ENCODE results near the gene EML4. TPM values are rescaled to one million over a fixed set of nuclear protein-coding genes. Genes with fewer than 3 reads are reported as not detected.

Gene EML4
- total RNA-seq, 1 donor = 88.1 TPM

DNA sequence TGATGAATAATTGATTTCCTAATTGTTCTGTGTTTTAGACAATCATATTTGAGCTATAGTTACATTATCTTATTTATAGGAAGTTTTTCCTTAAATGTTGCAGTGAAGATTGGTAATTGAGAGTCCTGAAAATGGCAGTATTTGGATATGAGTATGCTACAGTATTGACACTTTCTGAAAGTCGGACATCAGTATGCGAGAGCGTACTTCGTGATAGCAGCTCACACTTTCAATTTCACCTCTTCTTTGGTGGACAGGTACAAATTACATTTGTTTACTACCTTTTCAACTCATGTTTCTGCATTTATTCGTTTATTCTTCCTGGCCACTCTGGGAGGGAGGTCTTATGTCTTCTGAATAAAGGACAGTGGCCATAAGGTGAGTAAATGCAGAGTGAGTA is 38.7 kb downstream of the EML4 start:
- no peak overlapping the region for H3K4me3 ChIP-seq (ENCODE audit: low read depth, low read length)
- TF ChIP-seq CTCF (IDR thresholded peaks at IDR 0.05; ENCODE audit: insufficient read depth, low read depth, low read length) = no peak
- DNase-seq (ENCODE audit: low read depth) = no peak

- H3K4me3 ChIP-seq (ENCODE audit: low read depth, low read length) = no peak overlapping the region
- no peak for TF ChIP-seq CTCF (IDR thresholded peaks at IDR 0.05; ENCODE audit: insufficient read depth, low read depth, low read length)
- DNase-seq (ENCODE audit: low read depth) = no peak
Observed at GRCh38 chr2:42210203-42210602, 41.0 kb downstream of the EML4 start.

- H3K4me3 ChIP-seq (ENCODE audit: low read depth, low read length) = no peak overlapping the region
- no peak for DNase-seq (ENCODE audit: low read depth)
- no peak for TF ChIP-seq CTCF (IDR thresholded peaks at IDR 0.05; ENCODE audit: insufficient read depth, low read depth, low read length)
Observed at GRCh38 chr2:42211291-42211690, 42.1 kb downstream of the EML4 start.

DNA sequence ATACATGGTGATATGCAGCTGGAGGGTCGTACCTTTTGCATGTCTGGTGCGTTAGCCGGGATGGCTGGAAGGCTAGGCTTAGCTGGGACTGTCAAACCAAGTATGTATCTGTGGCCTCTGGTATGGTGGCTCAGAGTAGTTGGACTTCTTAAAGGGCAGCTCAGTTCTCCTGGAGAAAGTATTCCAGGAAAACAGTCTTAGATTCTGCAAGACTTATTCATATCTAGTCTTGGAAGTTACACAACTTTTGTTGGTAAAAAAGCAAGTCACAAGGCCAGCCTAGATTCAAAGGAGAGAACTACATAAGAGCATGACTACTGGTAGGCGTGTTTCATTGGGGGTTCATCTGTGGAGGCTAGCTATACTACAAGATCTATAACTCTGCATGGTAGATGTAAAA is 45.5 kb downstream of the EML4 start:
- DNase-seq (ENCODE audit: low read depth) = peak; percentile 68
- TF ChIP-seq CTCF (IDR thresholded peaks at IDR 0.05; ENCODE audit: insufficient read depth, low read depth, low read length) = no peak

GRCh38 chr2:42216694-42217093 is 47.5 kb downstream of the EML4 start:
- no peak overlapping the region for H3K4me3 ChIP-seq (ENCODE audit: low read depth, low read length)
- DNase-seq (ENCODE audit: low read depth) = peak; percentile 85
- no peak for TF ChIP-seq CTCF (IDR thresholded peaks at IDR 0.05; ENCODE audit: insufficient read depth, low read depth, low read length)

More for the DNA sequence above, 45.5 kb downstream of the EML4 start:
- H3K4me3 ChIP-seq (ENCODE audit: low read depth, low read length) = no peak overlapping the region

GRCh38 chr2:42217307-42217706 is 48.2 kb downstream of the EML4 start:
- H3K4me3 ChIP-seq (ENCODE audit: low read depth, low read length) = no peak overlapping the region
- no peak for DNase-seq (ENCODE audit: low read depth)
- TF ChIP-seq CTCF (IDR thresholded peaks at IDR 0.05; ENCODE audit: insufficient read depth, low read depth, low read length) = no peak

DNA sequence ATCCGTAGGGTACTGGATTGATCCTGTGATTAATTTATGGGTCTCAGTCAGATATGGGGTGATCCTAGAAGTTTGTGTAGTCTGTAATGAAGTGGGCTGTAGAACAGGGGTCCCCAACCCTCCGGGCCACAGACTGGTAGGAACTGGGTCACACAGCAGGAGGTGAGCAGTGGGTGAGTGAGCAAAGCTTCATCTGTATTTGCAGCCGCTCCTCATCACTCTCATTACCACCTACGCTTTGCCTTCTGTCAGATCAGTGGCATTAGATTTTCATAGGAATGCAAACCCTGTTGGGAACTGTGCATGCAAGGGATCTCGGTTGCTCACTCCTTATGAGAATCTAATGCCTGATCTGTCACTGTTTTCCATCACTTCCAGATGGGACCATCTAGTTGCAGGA is 48.8 kb downstream of the EML4 start:
- no peak for TF ChIP-seq CTCF (IDR thresholded peaks at IDR 0.05; ENCODE audit: insufficient read depth, low read depth, low read length)
- DNase-seq (ENCODE audit: low read depth) = no peak
- no peak overlapping the region for H3K4me3 ChIP-seq (ENCODE audit: low read depth, low read length)
